ENCODE measurements around the gene SVOP.

SVOP gene

DNA sequence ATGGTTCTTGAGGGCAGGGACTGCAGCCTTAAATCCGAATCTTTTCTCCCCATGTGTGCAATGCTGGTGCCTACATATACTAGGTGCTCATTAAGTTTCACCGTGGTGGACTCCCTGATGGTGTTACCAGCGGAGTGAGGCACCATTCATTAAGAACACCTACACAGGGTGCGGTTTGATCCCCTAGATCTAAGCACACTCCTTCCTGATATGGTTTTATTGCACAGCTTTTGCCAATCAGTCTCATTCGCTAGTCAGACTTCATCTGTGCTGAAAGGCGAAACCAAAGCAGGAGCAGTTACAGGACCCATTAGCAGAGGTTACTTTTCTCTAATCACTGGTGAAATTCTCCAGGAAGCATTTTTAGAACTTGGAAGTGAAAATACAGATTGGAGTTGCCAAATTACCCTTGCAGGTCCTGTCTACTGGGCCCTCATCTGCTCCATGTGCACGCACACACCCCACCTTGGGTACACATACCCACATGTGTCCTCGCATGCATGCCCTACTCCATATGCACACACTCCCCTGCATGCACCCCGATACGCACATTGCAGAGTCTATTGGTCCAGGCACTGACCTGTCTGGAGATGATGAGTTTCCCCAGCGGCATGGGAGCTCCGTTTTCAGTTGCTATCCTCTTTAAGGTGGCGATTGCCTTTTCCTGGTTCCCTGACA, 82.5 kb downstream of the SVOP start:
- no peak for TF ChIP-seq YY1 (IDR thresholded peaks at IDR 0.05; ENCODE audit: low read depth)
- TF ChIP-seq, protein P1, sequence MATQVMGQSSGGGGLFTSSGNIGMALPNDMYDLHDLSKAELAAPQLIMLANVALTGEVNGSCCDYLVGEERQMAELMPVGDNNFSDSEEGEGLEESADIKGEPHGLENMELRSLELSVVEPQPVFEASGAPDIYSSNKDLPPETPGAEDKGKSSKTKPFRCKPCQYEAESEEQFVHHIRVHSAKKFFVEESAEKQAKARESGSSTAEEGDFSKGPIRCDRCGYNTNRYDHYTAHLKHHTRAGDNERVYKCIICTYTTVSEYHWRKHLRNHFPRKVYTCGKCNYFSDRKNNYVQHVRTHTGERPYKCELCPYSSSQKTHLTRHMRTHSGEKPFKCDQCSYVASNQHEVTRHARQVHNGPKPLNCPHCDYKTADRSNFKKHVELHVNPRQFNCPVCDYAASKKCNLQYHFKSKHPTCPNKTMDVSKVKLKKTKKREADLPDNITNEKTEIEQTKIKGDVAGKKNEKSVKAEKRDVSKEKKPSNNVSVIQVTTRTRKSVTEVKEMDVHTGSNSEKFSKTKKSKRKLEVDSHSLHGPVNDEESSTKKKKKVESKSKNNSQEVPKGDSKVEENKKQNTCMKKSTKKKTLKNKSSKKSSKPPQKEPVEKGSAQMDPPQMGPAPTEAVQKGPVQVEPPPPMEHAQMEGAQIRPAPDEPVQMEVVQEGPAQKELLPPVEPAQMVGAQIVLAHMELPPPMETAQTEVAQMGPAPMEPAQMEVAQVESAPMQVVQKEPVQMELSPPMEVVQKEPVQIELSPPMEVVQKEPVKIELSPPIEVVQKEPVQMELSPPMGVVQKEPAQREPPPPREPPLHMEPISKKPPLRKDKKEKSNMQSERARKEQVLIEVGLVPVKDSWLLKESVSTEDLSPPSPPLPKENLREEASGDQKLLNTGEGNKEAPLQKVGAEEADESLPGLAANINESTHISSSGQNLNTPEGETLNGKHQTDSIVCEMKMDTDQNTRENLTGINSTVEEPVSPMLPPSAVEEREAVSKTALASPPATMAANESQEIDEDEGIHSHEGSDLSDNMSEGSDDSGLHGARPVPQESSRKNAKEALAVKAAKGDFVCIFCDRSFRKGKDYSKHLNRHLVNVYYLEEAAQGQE (IDR thresholded peaks at IDR 0.05; ENCODE audit: low read depth), result no peak
- TF ChIP-seq TAF1 (IDR thresholded peaks at IDR 0.05; ENCODE audit: low read depth), result no peak

DNA sequence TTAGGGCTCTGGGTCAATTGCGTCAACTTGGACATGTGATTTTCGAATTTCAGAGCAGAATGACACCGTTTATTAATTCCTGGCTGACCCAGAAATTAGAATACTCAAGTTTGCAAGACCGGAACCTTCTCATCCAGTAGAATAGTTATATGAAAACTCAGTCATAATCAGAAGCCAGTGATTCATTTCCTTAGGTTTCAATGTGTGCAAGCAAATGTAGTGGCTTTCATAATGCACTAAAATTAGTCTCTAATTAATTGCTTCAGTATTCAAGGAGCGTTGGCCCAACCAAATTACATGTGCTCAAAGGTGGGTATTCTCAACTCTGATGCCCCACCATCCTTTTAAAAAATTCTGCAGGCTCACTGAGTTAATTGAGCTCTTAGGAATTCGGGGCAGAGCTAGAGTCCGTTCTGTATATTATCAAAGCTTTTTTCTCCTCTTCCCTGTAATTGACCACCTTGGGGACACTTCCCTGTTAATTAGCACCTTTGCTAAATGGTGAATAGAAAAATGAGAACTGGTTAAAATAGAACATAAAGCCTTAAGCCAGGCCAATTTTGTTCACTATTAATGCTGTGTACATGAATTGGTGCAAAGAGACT, 85.6 kb downstream of the SVOP start:
- TF ChIP-seq EGR1 (IDR thresholded peaks at IDR 0.05) (no peak), RAD21 (IDR thresholded peaks at IDR 0.05; ENCODE audit: low read depth) (no peak), FOXM1 (IDR thresholded peaks at IDR 0.05; ENCODE audit: borderline replicate concordance, low read depth) (no peak), TEAD4 (IDR thresholded peaks at IDR 0.05) (no peak), CEBPB (IDR thresholded peaks at IDR 0.05) (no peak), EP300 (IDR thresholded peaks at IDR 0.05; ENCODE audit: borderline replicate concordance) (no peak), NFIC (IDR thresholded peaks at IDR 0.05) (no peak), ZBTB7A (IDR thresholded peaks at IDR 0.05; ENCODE audit: low read depth) (no peak), TAF1 (IDR thresholded peaks at IDR 0.05; ENCODE audit: low read depth) (no peak)
- TF ChIP-seq, protein P1 (IDR thresholded peaks at IDR 0.05; ENCODE audit: low read depth), result no peak
- TF ChIP-seq, protein P2, sequence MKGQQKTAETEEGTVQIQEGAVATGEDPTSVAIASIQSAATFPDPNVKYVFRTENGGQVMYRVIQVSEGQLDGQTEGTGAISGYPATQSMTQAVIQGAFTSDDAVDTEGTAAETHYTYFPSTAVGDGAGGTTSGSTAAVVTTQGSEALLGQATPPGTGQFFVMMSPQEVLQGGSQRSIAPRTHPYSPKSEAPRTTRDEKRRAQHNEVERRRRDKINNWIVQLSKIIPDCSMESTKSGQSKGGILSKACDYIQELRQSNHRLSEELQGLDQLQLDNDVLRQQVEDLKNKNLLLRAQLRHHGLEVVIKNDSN (IDR thresholded peaks at IDR 0.05), result no peak
- TF ChIP-seq, protein P3, sequence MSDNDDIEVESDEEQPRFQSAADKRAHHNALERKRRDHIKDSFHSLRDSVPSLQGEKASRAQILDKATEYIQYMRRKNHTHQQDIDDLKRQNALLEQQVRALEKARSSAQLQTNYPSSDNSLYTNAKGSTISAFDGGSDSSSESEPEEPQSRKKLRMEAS (IDR thresholded peaks at IDR 0.05), result no peak

DNA sequence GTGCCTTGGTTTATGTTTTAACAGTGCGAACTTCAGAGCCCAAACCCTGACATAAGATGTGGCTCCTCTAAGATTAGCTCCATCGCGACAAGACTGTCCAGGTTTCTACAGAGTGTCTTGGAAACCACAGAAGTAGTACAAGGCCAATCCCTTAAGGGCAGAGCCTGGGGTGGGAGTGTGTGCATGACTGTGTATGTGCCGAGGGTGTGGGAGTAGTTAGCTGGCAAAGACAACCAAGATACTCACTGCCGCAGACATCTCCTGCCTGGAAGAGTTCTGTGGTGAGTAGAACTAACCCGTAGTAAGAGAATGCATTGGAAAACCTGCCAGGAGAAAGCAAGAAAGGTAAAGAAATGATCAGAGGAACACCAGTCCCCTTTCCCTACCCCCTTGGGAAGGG, 86.9 kb downstream of the SVOP start:
- TF ChIP-seq ZBTB7A (IDR thresholded peaks at IDR 0.05; ENCODE audit: low read depth) (no peak), CREB1 (IDR thresholded peaks at IDR 0.05; ENCODE audit: low read depth) (no peak), TCF12 (IDR thresholded peaks at IDR 0.05; ENCODE audit: low read depth) (no peak), YY1 (IDR thresholded peaks at IDR 0.05; ENCODE audit: low read depth) (no peak), NFIC (IDR thresholded peaks at IDR 0.05) (no peak), CEBPB (IDR thresholded peaks at IDR 0.05) (no peak), EP300 (IDR thresholded peaks at IDR 0.05; ENCODE audit: borderline replicate concordance) (no peak), FOXM1 (IDR thresholded peaks at IDR 0.05; ENCODE audit: borderline replicate concordance, low read depth) (no peak), TEAD4 (IDR thresholded peaks at IDR 0.05) (no peak)
- TF ChIP-seq, protein P2 (IDR thresholded peaks at IDR 0.05), result no peak
- TF ChIP-seq, protein P3 (IDR thresholded peaks at IDR 0.05), result no peak

DNA sequence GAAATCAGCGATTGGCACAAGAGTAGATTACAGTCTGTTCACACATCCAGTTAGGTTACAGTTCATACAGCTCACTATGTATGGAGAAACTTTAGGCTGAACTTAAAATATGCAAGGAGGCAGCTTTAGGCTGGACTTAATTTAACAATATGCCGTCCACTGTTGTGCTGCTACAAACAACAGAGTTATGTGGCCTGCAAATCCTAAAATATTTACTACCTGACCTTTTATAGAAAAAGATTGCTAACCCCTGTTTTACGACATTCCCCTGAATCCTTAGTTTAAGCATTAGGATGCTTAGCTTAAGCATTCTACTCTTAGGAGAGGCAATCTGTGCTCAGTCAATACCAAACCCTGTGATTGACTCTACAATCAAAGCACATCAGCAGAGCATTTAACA, 90.1 kb downstream of the SVOP start:
- TF ChIP-seq EGR1 (IDR thresholded peaks at IDR 0.05) (no peak), FOXM1 (IDR thresholded peaks at IDR 0.05; ENCODE audit: borderline replicate concordance, low read depth) (no peak), RAD21 (IDR thresholded peaks at IDR 0.05; ENCODE audit: low read depth) (no peak), TEAD4 (IDR thresholded peaks at IDR 0.05) (no peak), CEBPB (IDR thresholded peaks at IDR 0.05) (no peak), TAF1 (IDR thresholded peaks at IDR 0.05; ENCODE audit: low read depth) (no peak), CREB1 (IDR thresholded peaks at IDR 0.05; ENCODE audit: low read depth) (no peak), EP300 (IDR thresholded peaks at IDR 0.05; ENCODE audit: borderline replicate concordance) (no peak)
- TF ChIP-seq, protein P1 (IDR thresholded peaks at IDR 0.05; ENCODE audit: low read depth), result no peak
- TF ChIP-seq, protein P3 (IDR thresholded peaks at IDR 0.05), result no peak

Measured in Ishikawa (cell line).